Rectal smooth muscle tissue (tissue), 1 donor: ENCODE results near the gene TAF9B.
"Not testable (repeated sequence)": the region's sequence is repeated elsewhere in the genome, so short reads cannot be mapped to it uniquely, and the experiment has no call there.

ENCODE experiments used
- H3K27ac ChIP-seq: one replicate; pipeline ENCODE4 v1.7.0; 2013; ENCODE audit warnings: low read depth, low read length, inconsistent platforms
- H3K27me3 ChIP-seq: one replicate; pipeline ENCODE4 v1.7.0; 2013; ENCODE audit warnings: low read length; ENCODE audit not compliant: control insufficient read depth, insufficient read depth
- H3K36me3 ChIP-seq: one replicate; pipeline ENCODE4 v1.7.0; 2013; ENCODE audit warnings: low read length; ENCODE audit not compliant: control insufficient read depth, insufficient read depth
- H3K4me1 ChIP-seq: one replicate; pipeline ENCODE4 v1.7.0; 2013; ENCODE audit warnings: low read length; ENCODE audit not compliant: control insufficient read depth, insufficient read depth
- H3K4me3 ChIP-seq: one replicate; pipeline ENCODE4 v1.7.0; 2013; ENCODE audit warnings: low read length
- H3K9ac ChIP-seq: one replicate; pipeline ENCODE4 v1.7.0; 2013; ENCODE audit warnings: low read length

Gene TAF9B

GRCh38 chrX:78131117-78131516 is 8.3 kb downstream of the TAF9B start:
- Histone ChIP-seq H3K9ac (no peak overlapping the region), H3K4me1 (no peaks in the 10 kb centered on the region), H3K36me3 (peaks cover 4% of the 10 kb centered on the region), H3K27me3 (no peaks in the 10 kb centered on the region), H3K27ac (no peak overlapping the region), H3K4me3 (no peak overlapping the region)

- Histone ChIP-seq H3K27ac (no peak overlapping the region), H3K36me3 (peaks cover 5% of the 10 kb centered on the region), H3K4me3 (no peak overlapping the region), H3K9ac (no peak overlapping the region), H3K4me1 (no peaks in the 10 kb centered on the region), H3K27me3 (no peaks in the 10 kb centered on the region)
Observed at GRCh38 chrX:78130396-78130795, 9.1 kb downstream of the TAF9B start.

GRCh38 chrX:78129714-78130113 is 9.7 kb downstream of the TAF9B start:
- no peaks in the 10 kb centered on the region for H3K4me1 ChIP-seq
- H3K9ac ChIP-seq, result no peak overlapping the region
- peaks cover 6% of the 10 kb centered on the region for H3K36me3 ChIP-seq
- no peak overlapping the region for H3K4me3 ChIP-seq
- H3K27ac ChIP-seq, result no peak overlapping the region
- no peaks in the 10 kb centered on the region for H3K27me3 ChIP-seq

- peaks cover 13% of the 10 kb centered on the region for H3K36me3 ChIP-seq
- H3K4me1 ChIP-seq, H3K27ac ChIP-seq, H3K4me3 ChIP-seq, H3K27me3 ChIP-seq, H3K9ac ChIP-seq: not testable (repeated sequence)
Observed at GRCh38 chrX:78125781-78126180, 13.7 kb downstream of the TAF9B start.

GRCh38 chrX:78125148-78125547 is 14.3 kb downstream of the TAF9B start:
- Histone ChIP-seq H3K36me3 (peaks cover 13% of the 10 kb centered on the region), H3K4me3 (no peak overlapping the region), H3K4me1 (no peaks in the 10 kb centered on the region), H3K9ac (no peak overlapping the region), H3K27me3 (no peaks in the 10 kb centered on the region), H3K27ac (no peak overlapping the region)

GRCh38 chrX:78124307-78124706 is 15.1 kb downstream of the TAF9B start:
- Histone ChIP-seq H3K4me1 (no peaks in the 10 kb centered on the region), H3K27me3 (no peaks in the 10 kb centered on the region), H3K9ac (no peak overlapping the region), H3K36me3 (peaks cover 13% of the 10 kb centered on the region), H3K4me3 (no peak overlapping the region), H3K27ac (no peak overlapping the region)

- Histone ChIP-seq H3K27me3 (no peaks in the 10 kb centered on the region), H3K4me1 (no peaks in the 10 kb centered on the region), H3K36me3 (peaks cover 17% of the 10 kb centered on the region), H3K4me3 (no peak overlapping the region), H3K9ac (no peak overlapping the region), H3K27ac (no peak overlapping the region)
Observed at GRCh38 chrX:78123190-78123589, 16.3 kb downstream of the TAF9B start.

GRCh38 chrX:78119521-78120227 is 19.8 kb downstream of the TAF9B start:
- Histone ChIP-seq H3K36me3 (peaks cover 18% of the 10 kb centered on the region), H3K4me3 (no peak overlapping the region), H3K9ac (no peak overlapping the region), H3K4me1 (no peaks in the 10 kb centered on the region), H3K27me3 (no peaks in the 10 kb centered on the region), H3K27ac (no peak overlapping the region)

- Histone ChIP-seq H3K36me3 (peaks cover 15% of the 10 kb centered on the region), H3K27ac (no peak overlapping the region), H3K4me3 (no peak overlapping the region), H3K9ac (no peak overlapping the region), H3K4me1 (no peaks in the 10 kb centered on the region), H3K27me3 (no peaks in the 10 kb centered on the region)
Observed at GRCh38 chrX:78118628-78119027, 20.8 kb downstream of the TAF9B start.

- Histone ChIP-seq H3K27ac (no peak overlapping the region), H3K27me3 (no peaks in the 10 kb centered on the region), H3K36me3 (peaks cover 16% of the 10 kb centered on the region), H3K4me1 (no peaks in the 10 kb centered on the region), H3K9ac (no peak overlapping the region), H3K4me3 (no peak overlapping the region)
Observed at GRCh38 chrX:78116766-78117165, 22.7 kb downstream of the TAF9B start.

- Histone ChIP-seq H3K36me3 (peaks cover 16% of the 10 kb centered on the region), H3K27me3 (no peaks in the 10 kb centered on the region)
Observed at GRCh38 chrX:78116365-78116764, 23.1 kb downstream of the TAF9B start.

GRCh38 chrX:78111140-78111931 is 28.1 kb downstream of the TAF9B start:
- H3K4me3 ChIP-seq, result no peak overlapping the region
- no peak overlapping the region for H3K9ac ChIP-seq
- peaks cover 4% of the 10 kb centered on the region for H3K36me3 ChIP-seq
- H3K27me3 ChIP-seq, result no peaks in the 10 kb centered on the region
- H3K4me1 ChIP-seq, result peaks cover 2% of the 10 kb centered on the region
- H3K27ac ChIP-seq, result no peak overlapping the region

More at GRCh38 chrX:78116365-78116764, 23.1 kb downstream of the TAF9B start:
- Histone ChIP-seq H3K27ac (no peak overlapping the region), H3K9ac (no peak overlapping the region), H3K4me1 (no peaks in the 10 kb centered on the region), H3K4me3 (no peak overlapping the region)

GRCh38 chrX:78109458-78109857 is 30.0 kb downstream of the TAF9B start:
- Histone ChIP-seq H3K4me1 (peaks cover 2% of the 10 kb centered on the region), H3K36me3 (peaks cover 4% of the 10 kb centered on the region), H3K4me3 (no peak overlapping the region), H3K27ac (no peak overlapping the region), H3K9ac (no peak overlapping the region), H3K27me3 (no peaks in the 10 kb centered on the region)
